Measurements from ENCODE around the gene ULK4. TPM values are rescaled to one million over a fixed set of nuclear protein-coding genes. Genes with fewer than 3 reads are reported as not detected.

ULK4 gene
- total and polyA plus RNA-seq, 2 of the 4 experiments (the other 2 are of a cell fraction): 2.7 to 5.0 TPM

DNA sequence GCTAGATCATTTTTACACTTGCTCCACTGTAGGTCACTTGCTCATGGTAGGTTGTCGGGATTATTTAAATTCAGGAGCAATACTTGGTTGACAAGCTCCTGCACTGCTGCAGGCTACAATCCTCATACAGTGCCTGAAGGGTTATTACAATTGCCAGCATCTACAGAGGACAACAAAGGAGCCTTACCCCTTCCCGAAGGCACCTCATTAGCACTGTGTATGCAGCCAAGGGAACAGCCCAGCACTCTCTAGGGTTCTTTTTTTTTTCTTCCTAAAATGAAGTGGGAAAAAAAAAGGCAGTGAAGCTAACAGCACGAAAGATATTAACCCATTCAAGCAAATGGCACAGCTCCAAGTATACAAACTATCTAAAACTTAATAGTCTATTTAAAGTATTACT is 142.7 kb downstream of the ULK4 start:
- H3K4me2 ChIP-seq (ENCODE audit: low read depth, low read length): no peak overlapping the region
- no peak overlapping the region for H3K27ac ChIP-seq (ENCODE audit: insufficient read depth, low read length)
- no peak for ATAC-seq (ENCODE audit: low read depth)
- H4K8ac ChIP-seq (ENCODE audit: low read depth in 2 of 2, low read length in 2 of 2): no peak overlapping the region
- no peak overlapping the region for H3K9ac ChIP-seq (ENCODE audit: low read depth, low read length)
- no peak for DNase-seq
- H2BK120ac ChIP-seq (ENCODE audit: low read depth, low read length): no peak overlapping the region
- no peaks in the 10 kb centered on the region for H3K4me1 ChIP-seq (ENCODE audit: control insufficient read depth, insufficient read depth, low read length)
- intact Hi-C loops (cut with micrococcal nuclease) (no loop called here), in situ Hi-C loops (cut with MboI; ENCODE audit: low sequenced_read_pairs) (no loop called here), dilution Hi-C loops (cut with HindIII; ENCODE audit: low sequenced_read_pairs, unreplicated experiment) (no loop called here)
- BruUV-seq (replicated peaks): no TSS peak
- H2AFZ ChIP-seq (replicated peaks; ENCODE audit: low read length, poor library complexity): no peak overlapping the region
- no peak overlapping the region for H4K5ac ChIP-seq (ENCODE audit: low read depth, low read length)
- no peaks in the 10 kb centered on the region for H3K9me1 ChIP-seq (ENCODE audit: insufficient read depth, low read length)
- no peak overlapping the region for H2BK5ac ChIP-seq (ENCODE audit: low read depth, low read length, poor library complexity, severe bottlenecking)
- no peak overlapping the region for H3K4me3 ChIP-seq (ENCODE audit: insufficient read depth, low read depth, low read length)
- H2BK20ac ChIP-seq (ENCODE audit: low read depth, low read length): no peak overlapping the region
- H3K36me3 ChIP-seq (ENCODE audit: control insufficient read depth, insufficient read depth, low read length): no peaks in the 10 kb centered on the region
- no peak overlapping the region for H2AK5ac ChIP-seq (ENCODE audit: low read depth, low read length)
- no peak overlapping the region for H2AK9ac ChIP-seq (replicated peaks; ENCODE audit: low read depth, low read length, poor library complexity)
- H4K20me1 ChIP-seq (ENCODE audit: insufficient read depth, low read length): no peaks in the 10 kb centered on the region
- H3K14ac ChIP-seq (replicated peaks; ENCODE audit: low read depth, low read length): no peak overlapping the region
- CTCF ChIA-PET: no interaction called here
- H3K79me1 ChIP-seq (ENCODE audit: low read depth in 1 of 2, low read length in 2 of 2): no peaks in the 10 kb centered on the region
- no peaks in the 10 kb centered on the region for H3K27me3 ChIP-seq (ENCODE audit: control insufficient read depth, insufficient read depth, low read length)
- H3K18ac ChIP-seq (ENCODE audit: low read depth, low read length): no peak overlapping the region
- H4K91ac ChIP-seq (ENCODE audit: insufficient read depth, low read depth, low read length): no peak overlapping the region
- H3K4ac ChIP-seq (ENCODE audit: low read depth, low read length): no peak overlapping the region
- no peak overlapping the region for H3K56ac ChIP-seq (ENCODE audit: extremely low read depth, insufficient read depth, low read length)
- POLR2A ChIA-PET (ENCODE audit: unreplicated experiment): no interaction called here
- TF ChIP-seq SMC3 (IDR thresholded peaks at IDR 0.05; ENCODE audit: low read depth, low read length) (no peak), MAFK (IDR thresholded peaks at IDR 0.05; ENCODE audit: low read depth, low read length) (no peak), MXI1 (IDR thresholded peaks at IDR 0.05; ENCODE audit: borderline replicate concordance, low read depth, low read length) (no peak), RAD21 (IDR thresholded peaks at IDR 0.05; ENCODE audit: low read length) (no peak), BHLHE40 (IDR thresholded peaks at IDR 0.05; ENCODE audit: low read depth, low read length) (no peak), CHD1 (IDR thresholded peaks at IDR 0.05; ENCODE audit: low read depth, low read length) (no peak), CEBPB (IDR thresholded peaks at IDR 0.05; ENCODE audit: low read depth, low read length) (no peak), FOS (IDR thresholded peaks at IDR 0.05; ENCODE audit: low read depth, low read length) (no peak), POLR2A (IDR thresholded peaks at IDR 0.05; ENCODE audit: low read depth, low read length) (no peak)
- TF ChIP-seq, protein P1, sequence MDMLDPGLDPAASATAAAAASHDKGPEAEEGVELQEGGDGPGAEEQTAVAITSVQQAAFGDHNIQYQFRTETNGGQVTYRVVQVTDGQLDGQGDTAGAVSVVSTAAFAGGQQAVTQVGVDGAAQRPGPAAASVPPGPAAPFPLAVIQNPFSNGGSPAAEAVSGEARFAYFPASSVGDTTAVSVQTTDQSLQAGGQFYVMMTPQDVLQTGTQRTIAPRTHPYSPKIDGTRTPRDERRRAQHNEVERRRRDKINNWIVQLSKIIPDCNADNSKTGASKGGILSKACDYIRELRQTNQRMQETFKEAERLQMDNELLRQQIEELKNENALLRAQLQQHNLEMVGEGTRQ (IDR thresholded peaks at IDR 0.05; ENCODE audit: low read depth, low read length): no peak
- TF ChIP-seq, protein P2, sequence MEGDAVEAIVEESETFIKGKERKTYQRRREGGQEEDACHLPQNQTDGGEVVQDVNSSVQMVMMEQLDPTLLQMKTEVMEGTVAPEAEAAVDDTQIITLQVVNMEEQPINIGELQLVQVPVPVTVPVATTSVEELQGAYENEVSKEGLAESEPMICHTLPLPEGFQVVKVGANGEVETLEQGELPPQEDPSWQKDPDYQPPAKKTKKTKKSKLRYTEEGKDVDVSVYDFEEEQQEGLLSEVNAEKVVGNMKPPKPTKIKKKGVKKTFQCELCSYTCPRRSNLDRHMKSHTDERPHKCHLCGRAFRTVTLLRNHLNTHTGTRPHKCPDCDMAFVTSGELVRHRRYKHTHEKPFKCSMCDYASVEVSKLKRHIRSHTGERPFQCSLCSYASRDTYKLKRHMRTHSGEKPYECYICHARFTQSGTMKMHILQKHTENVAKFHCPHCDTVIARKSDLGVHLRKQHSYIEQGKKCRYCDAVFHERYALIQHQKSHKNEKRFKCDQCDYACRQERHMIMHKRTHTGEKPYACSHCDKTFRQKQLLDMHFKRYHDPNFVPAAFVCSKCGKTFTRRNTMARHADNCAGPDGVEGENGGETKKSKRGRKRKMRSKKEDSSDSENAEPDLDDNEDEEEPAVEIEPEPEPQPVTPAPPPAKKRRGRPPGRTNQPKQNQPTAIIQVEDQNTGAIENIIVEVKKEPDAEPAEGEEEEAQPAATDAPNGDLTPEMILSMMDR (conservative IDR thresholded peaks at IDR 0.05; ENCODE audit: low read depth, low read length): no peak
- TF ChIP-seq, protein P3, sequence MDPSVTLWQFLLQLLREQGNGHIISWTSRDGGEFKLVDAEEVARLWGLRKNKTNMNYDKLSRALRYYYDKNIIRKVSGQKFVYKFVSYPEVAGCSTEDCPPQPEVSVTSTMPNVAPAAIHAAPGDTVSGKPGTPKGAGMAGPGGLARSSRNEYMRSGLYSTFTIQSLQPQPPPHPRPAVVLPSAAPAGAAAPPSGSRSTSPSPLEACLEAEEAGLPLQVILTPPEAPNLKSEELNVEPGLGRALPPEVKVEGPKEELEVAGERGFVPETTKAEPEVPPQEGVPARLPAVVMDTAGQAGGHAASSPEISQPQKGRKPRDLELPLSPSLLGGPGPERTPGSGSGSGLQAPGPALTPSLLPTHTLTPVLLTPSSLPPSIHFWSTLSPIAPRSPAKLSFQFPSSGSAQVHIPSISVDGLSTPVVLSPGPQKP (IDR thresholded peaks at IDR 0.05; ENCODE audit: borderline replicate concordance, low read depth, low read length): no peak
- no peaks in the 10 kb centered on the region for H3K9me3 ChIP-seq (ENCODE audit: control insufficient read depth, insufficient read depth, low read length)
- WGBS, 2 experiments (ENCODE audit: extremely low coverage in 2 of 2, insufficient read length in 1 of 2): no CpG with 5 or more reads among the region's 3 CpGs
- H3K23ac ChIP-seq (ENCODE audit: low read depth, low read length): no peak overlapping the region
- no peak overlapping the region for H2BK15ac ChIP-seq (ENCODE audit: low read depth, low read length)
